C4-2B (cell line): Measurements from ENCODE around the gene TENM4.

Experiments used
- H3K27ac ChIP-seq: fragments of 450-650 bp; 2 replicates; pipeline ENCODE4 v1.5.1; 2017
- CTCF ChIP-seq: fragments of 450-650 bp; conservative IDR thresholded peaks from 2 replicates; pipeline ENCODE4 v1.5.1; 2017; ENCODE audit warnings: mild to moderate bottlenecking
- ZFX ChIP-seq: fragments of 450-650 bp; IDR thresholded peaks from 2 replicates; pipeline ENCODE4 v1.6.1; 2017

The TENM4 gene

GRCh38 chr11:78791254-78791653 lies 649.6 kb downstream of the TENM4 start:
- H3K27ac ChIP-seq = no peak overlapping the region
- TF ChIP-seq CTCF (no peak), ZFX (no peak)

GRCh38 chr11:78790784-78791183 lies 650.0 kb downstream of the TENM4 start:
- no peak for TF ChIP-seq CTCF
- TF ChIP-seq ZFX = no peak

GRCh38 chr11:78789375-78789774 lies 651.5 kb downstream of the TENM4 start:
- TF ChIP-seq CTCF = no peak
- TF ChIP-seq ZFX = no peak
- no peak overlapping the region for H3K27ac ChIP-seq

More at GRCh38 chr11:78790784-78791183, 650.0 kb downstream of the TENM4 start:
- no peak overlapping the region for H3K27ac ChIP-seq

GRCh38 chr11:78788533-78788932 lies 652.3 kb downstream of the TENM4 start:
- TF ChIP-seq ZFX = no peak
- no peak for TF ChIP-seq CTCF
- H3K27ac ChIP-seq = no peak overlapping the region

GRCh38 chr11:78787696-78788095 lies 653.1 kb downstream of the TENM4 start:
- no peak for TF ChIP-seq CTCF
- TF ChIP-seq ZFX = no peak
- H3K27ac ChIP-seq = no peak overlapping the region

GRCh38 chr11:78786746-78787145 lies 654.1 kb downstream of the TENM4 start:
- H3K27ac ChIP-seq = no peak overlapping the region
- TF ChIP-seq CTCF (no peak), ZFX (no peak)

- TF ChIP-seq ZFX = no peak
- TF ChIP-seq CTCF = no peak
- H3K27ac ChIP-seq = no peak overlapping the region
These were observed 654.7 kb downstream of the TENM4 start for GRCh38 chr11:78786086-78786485.
